Liver (tissue), 9 donors: ENCODE data around the gene FKBP1A. TPM values are rescaled to one million over a fixed set of nuclear protein-coding genes. Genes with fewer than 3 reads are reported as not detected.

Experiments
- DNase-seq: peaks from one replicate; pipeline ENCODE4 v3.0.0-alpha.2; 2017; ENCODE audit warnings: low spot score
- H3K27ac ChIP-seq, 2 donors: one replicate each; pipeline ENCODE4 v1.7.0; 2013; ENCODE audit warnings: inconsistent platforms in 2 of 2, low read length in 2 of 2, control low read depth in 1 of 2, low read depth in 1 of 2, mild to moderate bottlenecking in 1 of 2
- H3K27me3 ChIP-seq, 4 donors: one replicate each; pipeline versions ENCODE4 v1.6.1 to v1.7.0; 2013; ENCODE audit warnings: low read length in 3 of 4, inconsistent platforms in 1 of 4, mild to moderate bottlenecking in 1 of 4, moderate library complexity in 1 of 4; ENCODE audit not compliant: control insufficient read depth in 4 of 4, insufficient read depth in 4 of 4
- H3K36me3 ChIP-seq, 4 donors: one replicate each; pipeline versions ENCODE4 v1.6.1 to v1.7.0; 2013; ENCODE audit warnings: low read length in 3 of 4, mild to moderate bottlenecking in 3 of 4, low read depth in 1 of 4, moderate library complexity in 1 of 4; ENCODE audit not compliant: control insufficient read depth in 4 of 4, insufficient read depth in 3 of 4
- H3K4me1 ChIP-seq, 4 donors: one replicate each; pipeline versions ENCODE4 v1.6.1 to v1.7.0; 2013; ENCODE audit warnings: low read length in 3 of 4, mild to moderate bottlenecking in 3 of 4, moderate library complexity in 1 of 4; ENCODE audit not compliant: control insufficient read depth in 4 of 4, insufficient read depth in 4 of 4
- H3K4me3 ChIP-seq, 3 donors: one replicate each; pipeline versions ENCODE4 v1.6.1 to v1.7.0; 2013; ENCODE audit warnings: low read length in 3 of 3, control low read depth in 1 of 3, low read depth in 1 of 3, mild to moderate bottlenecking in 1 of 3
- H3K9ac ChIP-seq, 2 donors: one replicate each; pipeline ENCODE4 v1.7.0; 2013; ENCODE audit warnings: low read length in 2 of 2, mild to moderate bottlenecking in 2 of 2, moderate library complexity in 2 of 2, control low read depth in 1 of 2, low read depth in 1 of 2
- H3K9me3 ChIP-seq, 4 donors: one replicate each; pipeline versions ENCODE4 v1.6.1 to v1.7.0; 2013; ENCODE audit warnings: low read length in 3 of 4; ENCODE audit not compliant: control insufficient read depth in 4 of 4
- EGR1 ChIP-seq, 2 donors: IDR thresholded peaks; 2 replicates each; pipeline ENCODE4 v1.6.1; 2016 to 2018; ENCODE audit warnings: antibody characterized with exemption in 2 of 2, low read depth in 2 of 2
- FOXA1 ChIP-seq: IDR thresholded peaks from 2 replicates; pipeline ENCODE4 v1.6.1; 2016; ENCODE audit warnings: antibody characterized with exemption
- FOXA2 ChIP-seq: IDR thresholded peaks from 2 replicates; pipeline ENCODE4 v1.6.1; 2016; ENCODE audit warnings: antibody characterized with exemption
- GABPA ChIP-seq, 2 donors: IDR thresholded peaks in 1 of 2; conservative IDR thresholded peaks in 1 of 2; 2 replicates each; pipeline ENCODE4 v1.6.1; 2016; ENCODE audit warnings: antibody characterized with exemption in 2 of 2, mild to moderate bottlenecking in 1 of 2, moderate library complexity in 1 of 2
- HNF4A ChIP-seq, 2 donors: conservative IDR thresholded peaks; 2 replicates each; pipeline ENCODE4 v1.6.1; 2016; ENCODE audit warnings: antibody characterized with exemption in 2 of 2, mild to moderate bottlenecking in 2 of 2
- HNF4G ChIP-seq: IDR thresholded peaks from 2 replicates; pipeline ENCODE4 v1.6.1; 2016; ENCODE audit warnings: antibody characterized with exemption
- JUND ChIP-seq, 2 donors: IDR thresholded peaks; 2 replicates each; pipeline ENCODE4 v1.6.1; 2016; ENCODE audit warnings: antibody characterized with exemption in 2 of 2
- MAX ChIP-seq: IDR thresholded peaks from 2 replicates; pipeline ENCODE4 v1.6.1; 2016; ENCODE audit warnings: antibody characterized with exemption
- NR2F2 ChIP-seq: IDR thresholded peaks from 2 replicates; pipeline ENCODE4 v1.6.1; 2016; ENCODE audit warnings: antibody characterized with exemption
- RAD21 ChIP-seq, 2 donors: IDR thresholded peaks; 2 replicates each; pipeline ENCODE4 v1.6.1; 2016; ENCODE audit warnings: antibody characterized with exemption in 2 of 2, mild to moderate bottlenecking in 2 of 2
- RXRA ChIP-seq, 2 donors: IDR thresholded peaks; 2 replicates each; pipeline ENCODE4 v1.6.1; 2017 to 2018; ENCODE audit warnings: antibody characterized with exemption in 2 of 2, mild to moderate bottlenecking in 1 of 2
- SP1 ChIP-seq: IDR thresholded peaks from 2 replicates; pipeline ENCODE4 v1.6.1; 2018; ENCODE audit warnings: antibody characterized with exemption, mild to moderate bottlenecking
- TAF1 ChIP-seq: conservative IDR thresholded peaks from 2 replicates; pipeline ENCODE4 v1.6.1; 2016; ENCODE audit warnings: antibody characterized with exemption, mild to moderate bottlenecking
- YY1 ChIP-seq: IDR thresholded peaks from 2 replicates; pipeline ENCODE4 v1.6.1; 2016; ENCODE audit warnings: antibody characterized with exemption, mild to moderate bottlenecking
- WGBS: extraction: QIAGEN DNeasy Blood & Tissue Kit; methylation state at CpG from one replicate; pipeline ENCODE4 v1.1.7; 2013; 5-methylcytosine and 5-hydroxymethylcytosine counted together
- polyA plus RNA-seq, 2 donors: library from polyadenylated mRNA; stranded (reverse) in 1 of 2; unstranded in 1 of 2; fragments of 200-250 nt in 1 of 2; fragments of >200 nt in 1 of 2; fragmentation: Nextera tagmentation in 1 of 2; extraction: Ambion mirVana in 1 of 2; gene quantifications; one replicate each; pipeline versions ENCODE4 v1.2.1 to v1.2.3, GENCODE V29; 2013 to 2015
- total RNA-seq, 2 donors: library from RNA; depleted of rRNA; stranded (reverse); fragments of >200 nt; gene quantifications; one replicate each; pipeline ENCODE4 v1.2.3, GENCODE V29; 2014
- TF ChIP-seq, protein P1 (sequence below): IDR thresholded peaks from 2 replicates; pipeline ENCODE4 v1.6.1; 2016; ENCODE audit warnings: antibody characterized with exemption
- TF ChIP-seq, protein P2 (sequence below): fragments of 150-350 bp; IDR thresholded peaks from 2 replicates; pipeline ENCODE4 v1.5.1; 2017; ENCODE audit warnings: improper control_type of control experiment, low read depth, low read length; ENCODE audit not compliant: missing input control
- TF ChIP-seq, protein P3 (sequence below): IDR thresholded peaks from 2 replicates; pipeline ENCODE4 v1.6.1; 2016; ENCODE audit warnings: antibody characterized with exemption
- donor health status: healthy.
- donor health status: healthy.
- donor health status: healthy.
- donor health status: healthy.
- donor health status: healthy.

Gene FKBP1A
- total and polyA plus RNA-seq, 4 donors: 49.3 to 114 (median 76.9) TPM

- DNase-seq: no peak
- WGBS: 81% methylated on average over 7 of the region's 7 CpGs
- H3K36me3 ChIP-seq: peaks cover 5 to 18% (median 10%) of the 10 kb centered on the region in 4 donors
- TF ChIP-seq EGR1 (IDR thresholded peaks at IDR 0.05; ENCODE audit: low read depth in 2 of 2) (no peak), GABPA (IDR thresholded peaks at IDR 0.05 in 1 of 2, conservative IDR thresholded peaks at IDR 0.05 in 1 of 2) (no peak), RAD21 (IDR thresholded peaks at IDR 0.05) (no peak), JUND (IDR thresholded peaks at IDR 0.05) (no peak), HNF4A (conservative IDR thresholded peaks at IDR 0.05) (no peak), FOXA2 (no peak), TAF1 (no peak), SP1 (no peak), FOXA1 (no peak), YY1 (no peak), HNF4G (no peak)
- TF ChIP-seq, protein P1, sequence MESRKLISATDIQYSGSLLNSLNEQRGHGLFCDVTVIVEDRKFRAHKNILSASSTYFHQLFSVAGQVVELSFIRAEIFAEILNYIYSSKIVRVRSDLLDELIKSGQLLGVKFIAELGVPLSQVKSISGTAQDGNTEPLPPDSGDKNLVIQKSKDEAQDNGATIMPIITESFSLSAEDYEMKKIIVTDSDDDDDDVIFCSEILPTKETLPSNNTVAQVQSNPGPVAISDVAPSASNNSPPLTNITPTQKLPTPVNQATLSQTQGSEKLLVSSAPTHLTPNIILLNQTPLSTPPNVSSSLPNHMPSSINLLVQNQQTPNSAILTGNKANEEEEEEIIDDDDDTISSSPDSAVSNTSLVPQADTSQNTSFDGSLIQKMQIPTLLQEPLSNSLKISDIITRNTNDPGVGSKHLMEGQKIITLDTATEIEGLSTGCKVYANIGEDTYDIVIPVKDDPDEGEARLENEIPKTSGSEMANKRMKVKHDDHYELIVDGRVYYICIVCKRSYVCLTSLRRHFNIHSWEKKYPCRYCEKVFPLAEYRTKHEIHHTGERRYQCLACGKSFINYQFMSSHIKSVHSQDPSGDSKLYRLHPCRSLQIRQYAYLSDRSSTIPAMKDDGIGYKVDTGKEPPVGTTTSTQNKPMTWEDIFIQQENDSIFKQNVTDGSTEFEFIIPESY: no peak
- TF ChIP-seq, protein P2, sequence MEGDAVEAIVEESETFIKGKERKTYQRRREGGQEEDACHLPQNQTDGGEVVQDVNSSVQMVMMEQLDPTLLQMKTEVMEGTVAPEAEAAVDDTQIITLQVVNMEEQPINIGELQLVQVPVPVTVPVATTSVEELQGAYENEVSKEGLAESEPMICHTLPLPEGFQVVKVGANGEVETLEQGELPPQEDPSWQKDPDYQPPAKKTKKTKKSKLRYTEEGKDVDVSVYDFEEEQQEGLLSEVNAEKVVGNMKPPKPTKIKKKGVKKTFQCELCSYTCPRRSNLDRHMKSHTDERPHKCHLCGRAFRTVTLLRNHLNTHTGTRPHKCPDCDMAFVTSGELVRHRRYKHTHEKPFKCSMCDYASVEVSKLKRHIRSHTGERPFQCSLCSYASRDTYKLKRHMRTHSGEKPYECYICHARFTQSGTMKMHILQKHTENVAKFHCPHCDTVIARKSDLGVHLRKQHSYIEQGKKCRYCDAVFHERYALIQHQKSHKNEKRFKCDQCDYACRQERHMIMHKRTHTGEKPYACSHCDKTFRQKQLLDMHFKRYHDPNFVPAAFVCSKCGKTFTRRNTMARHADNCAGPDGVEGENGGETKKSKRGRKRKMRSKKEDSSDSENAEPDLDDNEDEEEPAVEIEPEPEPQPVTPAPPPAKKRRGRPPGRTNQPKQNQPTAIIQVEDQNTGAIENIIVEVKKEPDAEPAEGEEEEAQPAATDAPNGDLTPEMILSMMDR: no peak
- no peak overlapping the region for H3K4me3 ChIP-seq
- H3K9me3 ChIP-seq: no peaks in the 10 kb centered on the region
- H3K4me1 ChIP-seq: peaks cover 0 to 7% (median 2%) of the 10 kb centered on the region in 4 donors
- no peak overlapping the region for H3K9ac ChIP-seq
- no peaks in the 10 kb centered on the region for H3K27me3 ChIP-seq
- no peak overlapping the region for H3K27ac ChIP-seq
Observed at GRCh38 chr20:1368448-1369199, 24.2 kb downstream of the FKBP1A start.

DNA sequence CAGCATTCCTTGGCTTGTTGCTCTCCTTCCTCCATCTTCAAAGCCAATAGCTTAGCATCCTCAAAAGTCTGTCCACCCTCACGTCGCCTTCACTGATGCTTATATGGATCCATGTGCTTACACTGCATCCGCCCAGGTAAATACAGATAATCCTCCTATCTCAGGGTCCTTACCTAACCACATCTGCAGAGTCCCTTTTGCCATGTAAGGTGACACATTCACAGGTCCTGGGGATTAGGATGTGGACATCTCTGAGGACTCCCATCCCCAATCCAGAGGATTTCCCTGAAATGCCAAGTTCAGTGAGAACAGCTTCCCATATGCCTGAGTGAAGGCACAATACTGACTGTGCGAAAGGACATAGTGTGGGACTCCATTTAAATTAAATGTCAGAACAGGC is 25.4 kb downstream of the FKBP1A start:
- TF ChIP-seq GABPA (IDR thresholded peaks at IDR 0.05 in 1 of 2, conservative IDR thresholded peaks at IDR 0.05 in 1 of 2) (no peak), FOXA1 (no peak), TAF1 (no peak), RXRA (IDR thresholded peaks at IDR 0.05) (no peak)
- no peak overlapping the region for H3K4me3 ChIP-seq
- H3K9ac ChIP-seq: no peak overlapping the region
- no peak overlapping the region for H3K27ac ChIP-seq
- H3K36me3 ChIP-seq: peaks cover 2 to 18% (median 9%) of the 10 kb centered on the region in 4 donors
- H3K4me1 ChIP-seq: peaks cover 0 to 4% (median 1%) of the 10 kb centered on the region in 4 donors
- no peaks in the 10 kb centered on the region for H3K27me3 ChIP-seq
- H3K9me3 ChIP-seq: no peaks in the 10 kb centered on the region
- 99% methylated on average over 4 of the region's 4 CpGs for WGBS
- no peak for DNase-seq

- no peak overlapping the region for H3K9ac ChIP-seq
- H3K27ac ChIP-seq: no peak overlapping the region
- peaks cover 0 to 20% (median 10%) of the 10 kb centered on the region in 4 donors for H3K36me3 ChIP-seq
- TF ChIP-seq TAF1 (no peak), JUND (IDR thresholded peaks at IDR 0.05) (no peak), FOXA2 (no peak), NR2F2 (no peak), MAX (no peak)
- TF ChIP-seq, protein P3, sequence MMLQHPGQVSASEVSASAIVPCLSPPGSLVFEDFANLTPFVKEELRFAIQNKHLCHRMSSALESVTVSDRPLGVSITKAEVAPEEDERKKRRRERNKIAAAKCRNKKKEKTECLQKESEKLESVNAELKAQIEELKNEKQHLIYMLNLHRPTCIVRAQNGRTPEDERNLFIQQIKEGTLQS: no peak
- H3K9me3 ChIP-seq: no peaks in the 10 kb centered on the region
- no peak overlapping the region for H3K4me3 ChIP-seq
- peaks cover 0 to 4% (median 1%) of the 10 kb centered on the region in 4 donors for H3K4me1 ChIP-seq
- no peak for DNase-seq
- 83% methylated on average over 2 of the region's 2 CpGs for WGBS
- H3K27me3 ChIP-seq: no peaks in the 10 kb centered on the region
Observed at GRCh38 chr20:1364106-1364505, 28.7 kb downstream of the FKBP1A start.
